GM18505 (cell line): ENCODE data around the gene P2RX4.
"Not testable (repeated sequence)": the region's sequence is repeated elsewhere in the genome, so short reads cannot be mapped to it uniquely, and the experiment has no call there.

Experiments used
- ATAC-seq: cut with Tn5 transposase; IDR thresholded peaks from one replicate; pipeline ENCODE4 v1.9.1; 2021; ENCODE audit not compliant: unreplicated experiment
- POLR2A ChIP-seq: IDR thresholded peaks from 4 replicates; pipeline ENCODE4 v1.6.1; 2011; ENCODE audit warnings: borderline replicate concordance; ENCODE audit not compliant: insufficient read depth, insufficient read length; ENCODE audit errors: extremely low read depth

Gene P2RX4, protein sequence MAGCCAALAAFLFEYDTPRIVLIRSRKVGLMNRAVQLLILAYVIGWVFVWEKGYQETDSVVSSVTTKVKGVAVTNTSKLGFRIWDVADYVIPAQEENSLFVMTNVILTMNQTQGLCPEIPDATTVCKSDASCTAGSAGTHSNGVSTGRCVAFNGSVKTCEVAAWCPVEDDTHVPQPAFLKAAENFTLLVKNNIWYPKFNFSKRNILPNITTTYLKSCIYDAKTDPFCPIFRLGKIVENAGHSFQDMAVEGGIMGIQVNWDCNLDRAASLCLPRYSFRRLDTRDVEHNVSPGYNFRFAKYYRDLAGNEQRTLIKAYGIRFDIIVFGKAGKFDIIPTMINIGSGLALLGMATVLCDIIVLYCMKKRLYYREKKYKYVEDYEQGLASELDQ

DNA sequence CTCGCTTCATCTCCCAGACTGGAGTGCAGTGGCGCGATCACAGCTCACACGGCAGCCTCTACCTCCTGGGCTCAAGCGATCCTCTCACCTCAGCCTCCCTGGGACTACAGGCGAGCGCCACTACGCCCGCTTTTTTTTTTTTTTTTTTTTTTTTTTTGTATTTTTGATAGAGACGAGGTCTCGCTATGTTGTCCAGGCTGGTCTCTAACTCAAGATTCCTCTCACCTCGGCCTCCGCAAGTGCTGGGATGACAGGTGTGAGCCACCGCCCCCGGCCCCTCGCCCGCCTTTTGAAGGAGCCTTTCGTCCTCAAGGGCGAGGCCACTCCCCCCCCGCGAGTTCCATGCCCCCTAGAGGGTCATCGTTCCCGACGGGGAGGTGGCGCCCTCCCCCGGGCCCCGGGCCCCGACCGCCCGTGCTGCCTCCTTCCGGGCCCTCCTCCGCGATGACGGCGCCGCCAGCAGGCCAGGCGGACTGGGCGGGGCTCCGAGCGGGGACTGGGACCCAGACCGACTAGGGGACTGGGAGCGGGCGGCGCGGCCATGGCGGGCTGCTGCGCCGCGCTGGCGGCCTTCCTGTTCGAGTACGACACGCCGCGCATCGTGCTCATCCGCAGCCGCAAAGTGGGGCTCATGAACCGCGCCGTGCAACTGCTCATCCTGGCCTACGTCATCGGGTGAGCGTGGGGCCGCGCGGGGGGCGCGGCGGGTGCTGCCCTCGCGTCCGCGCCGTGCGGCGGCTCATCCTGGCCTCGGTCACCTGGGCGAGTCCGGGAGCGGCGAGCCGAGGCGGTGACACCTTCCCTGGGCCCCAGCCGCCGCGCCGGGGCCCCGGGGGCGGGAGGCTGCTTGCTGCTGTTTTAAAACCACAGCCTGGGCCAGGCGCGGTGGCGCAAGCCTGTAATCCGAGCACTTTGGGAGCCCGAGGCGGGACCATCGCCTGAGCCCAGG, at the start of gene P2RX4:
Gene P2RX4, plus strand, starts transcription at position 506 of the 949 bp plus-strand sequence. Its CDS starts 36 bp downstream, at position 542.
- peak; percentile 81 for ATAC-seq

DNA sequence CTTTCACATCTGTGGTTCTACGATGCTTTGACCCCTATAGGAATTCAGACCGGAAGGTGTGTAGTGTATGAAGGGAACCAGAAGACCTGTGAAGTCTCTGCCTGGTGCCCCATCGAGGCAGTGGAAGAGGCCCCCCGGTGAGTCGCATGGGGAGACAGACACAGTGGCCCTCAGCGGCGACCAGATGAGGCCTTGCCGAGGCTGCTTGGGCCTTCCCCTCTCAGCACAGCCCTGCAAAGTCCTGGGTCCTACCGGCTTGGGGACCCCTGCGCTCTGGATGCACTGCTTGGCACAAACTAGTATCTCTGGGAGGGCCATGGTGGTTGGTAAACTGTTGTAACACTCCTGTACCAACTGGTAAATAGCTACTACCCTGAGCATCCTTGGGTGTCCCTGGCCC, 47.5 kb upstream of the P2RX4 start:
- ATAC-seq, result no peak
- no peak for TF ChIP-seq POLR2A

More for the DNA sequence above, at the start of gene P2RX4:
- peak; percentile 97 for TF ChIP-seq POLR2A

DNA sequence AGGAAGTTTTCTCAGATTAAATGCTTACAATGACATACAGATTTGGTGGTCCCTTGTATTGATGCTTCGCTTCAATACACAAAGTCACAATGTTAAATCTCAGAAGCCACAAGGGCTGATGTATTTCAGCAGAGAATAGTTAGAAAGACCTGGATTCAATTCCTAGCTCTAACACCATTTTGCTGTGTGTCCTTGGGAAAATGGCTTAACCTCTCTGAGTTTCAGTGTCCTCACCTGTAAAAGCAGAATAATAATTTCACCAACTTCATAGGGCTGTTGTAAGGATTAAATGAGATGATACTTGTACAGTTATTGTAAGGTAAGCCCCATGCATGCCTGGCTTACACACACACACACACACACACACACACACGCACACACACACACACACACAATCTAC, 46.9 kb upstream of the P2RX4 start:
- TF ChIP-seq POLR2A, result no peak
- no peak for ATAC-seq

DNA sequence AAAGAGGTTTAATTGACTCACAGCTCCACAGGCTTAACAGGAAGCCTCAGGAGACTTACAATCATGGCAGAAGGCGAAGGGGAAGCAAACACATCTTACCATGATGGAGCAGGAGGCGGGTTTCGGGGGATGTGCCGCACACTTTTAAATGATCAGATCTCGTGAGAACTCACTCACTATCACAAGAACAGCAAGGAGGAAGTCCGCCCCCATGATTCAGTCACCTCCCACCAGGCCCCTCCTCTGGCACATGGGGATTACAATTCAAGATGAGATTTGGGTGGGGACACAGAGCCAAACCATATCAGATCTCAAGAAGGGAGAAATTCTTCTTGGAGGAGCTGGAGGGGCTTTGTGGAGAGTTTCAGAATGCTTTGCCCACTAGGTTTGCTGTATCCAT, 45.1 kb upstream of the P2RX4 start:
- ATAC-seq, result not testable (repeated sequence)

DNA sequence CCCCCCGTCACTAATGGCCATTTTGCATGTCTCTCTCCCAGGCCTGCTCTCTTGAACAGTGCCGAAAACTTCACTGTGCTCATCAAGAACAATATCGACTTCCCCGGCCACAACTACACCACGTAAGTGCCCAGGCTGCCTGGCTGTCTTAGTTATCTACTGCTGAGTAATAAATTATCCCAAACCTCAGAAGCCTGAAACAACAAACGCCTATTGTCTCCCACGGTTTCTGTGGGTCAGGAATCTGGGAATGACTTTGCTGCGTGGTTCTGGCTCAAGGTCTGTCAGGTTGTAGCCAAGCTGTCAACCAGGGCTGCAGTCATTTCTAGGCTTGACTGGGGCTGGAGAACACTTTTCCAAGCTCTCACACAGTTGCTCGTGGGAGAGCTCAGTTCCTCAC, 44.6 kb upstream of the P2RX4 start:
- TF ChIP-seq POLR2A, result no peak
- ATAC-seq, result no peak

DNA sequence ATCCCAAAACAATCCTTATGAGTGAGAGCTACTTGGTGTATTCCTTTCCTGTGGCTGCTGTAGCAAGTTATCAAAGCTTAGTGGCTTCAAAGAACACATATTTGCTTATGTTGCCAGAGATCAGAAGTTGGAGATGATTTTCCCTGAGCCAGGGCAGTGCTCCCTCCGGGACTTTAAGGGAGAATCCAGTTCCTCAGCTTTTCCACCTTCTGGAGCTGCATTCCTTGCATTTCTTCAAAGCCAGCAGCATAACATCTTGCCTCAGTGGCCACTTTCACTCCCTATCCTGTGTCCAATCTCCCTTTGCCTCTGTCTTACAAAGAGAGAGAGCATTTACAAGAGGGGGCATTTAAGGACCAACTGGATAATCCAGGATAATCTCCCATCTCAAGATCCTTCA, 43.6 kb upstream of the P2RX4 start:
- ATAC-seq, result no peak
- TF ChIP-seq POLR2A, result no peak

DNA sequence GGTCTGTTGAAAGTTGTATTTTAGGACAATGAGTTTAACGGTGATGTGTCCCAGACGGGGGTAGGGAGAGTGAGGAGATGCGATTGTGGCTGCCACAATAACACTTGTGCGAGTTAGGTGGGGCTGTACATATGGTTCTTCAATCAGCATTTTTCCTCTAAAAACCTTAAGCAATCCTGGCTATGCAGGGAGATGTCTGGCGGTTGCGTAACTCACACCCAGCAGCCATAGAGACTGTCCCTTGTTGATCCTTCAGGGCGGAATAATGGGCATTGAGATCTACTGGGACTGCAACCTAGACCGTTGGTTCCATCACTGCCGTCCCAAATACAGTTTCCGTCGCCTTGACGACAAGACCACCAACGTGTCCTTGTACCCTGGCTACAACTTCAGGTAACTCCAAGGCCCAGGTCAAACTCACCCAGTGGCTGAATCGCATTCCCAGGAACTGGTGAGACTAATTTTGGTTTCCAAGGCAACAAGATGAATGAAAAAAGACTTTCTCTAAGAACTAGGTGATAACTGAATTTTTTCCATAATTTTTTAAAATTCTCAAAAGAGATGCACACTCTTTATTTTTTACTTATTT, 42.6 kb upstream of the P2RX4 start:
- no peak for ATAC-seq
- no peak for TF ChIP-seq POLR2A

DNA sequence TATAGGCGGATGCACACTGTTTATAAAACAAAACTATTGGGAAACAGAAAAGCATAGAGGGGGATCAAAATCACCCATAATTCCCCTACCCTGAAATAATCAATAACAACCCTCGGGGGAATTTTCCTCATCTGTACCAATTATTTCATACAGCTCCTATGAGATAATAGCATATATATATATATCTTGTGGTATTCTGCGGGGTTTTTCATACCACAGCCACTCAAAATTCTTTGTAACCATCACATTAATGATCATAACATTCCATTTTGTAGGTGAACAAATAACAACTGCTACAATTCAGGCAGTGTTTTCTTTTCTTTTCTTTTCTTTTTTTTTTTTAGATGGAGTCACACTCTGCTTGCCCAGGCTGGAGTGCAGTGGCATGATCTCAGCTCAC, 42.0 kb upstream of the P2RX4 start:
- TF ChIP-seq POLR2A, result no peak
- ATAC-seq, result no peak

DNA sequence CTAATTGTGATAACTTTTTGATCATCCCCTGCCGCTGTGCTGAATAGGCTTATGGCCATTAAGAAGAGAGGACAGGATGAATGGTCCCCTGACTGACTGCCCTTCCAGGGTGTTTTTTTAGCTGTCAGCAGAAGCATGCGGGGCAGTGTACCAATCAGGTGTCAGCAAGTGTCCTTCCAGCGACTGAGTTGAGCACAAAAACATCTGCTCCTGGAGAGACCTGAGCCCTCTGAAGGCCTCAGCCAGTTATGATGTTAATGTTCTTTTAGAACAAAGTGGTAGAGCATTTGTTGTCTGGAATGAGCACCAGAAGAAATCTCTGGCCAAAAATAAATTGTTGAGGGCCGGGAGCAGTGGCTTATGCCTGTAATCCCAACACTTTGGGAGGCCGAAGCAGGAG, 39.8 kb upstream of the P2RX4 start:
- no peak for TF ChIP-seq POLR2A
- ATAC-seq, result no peak

DNA sequence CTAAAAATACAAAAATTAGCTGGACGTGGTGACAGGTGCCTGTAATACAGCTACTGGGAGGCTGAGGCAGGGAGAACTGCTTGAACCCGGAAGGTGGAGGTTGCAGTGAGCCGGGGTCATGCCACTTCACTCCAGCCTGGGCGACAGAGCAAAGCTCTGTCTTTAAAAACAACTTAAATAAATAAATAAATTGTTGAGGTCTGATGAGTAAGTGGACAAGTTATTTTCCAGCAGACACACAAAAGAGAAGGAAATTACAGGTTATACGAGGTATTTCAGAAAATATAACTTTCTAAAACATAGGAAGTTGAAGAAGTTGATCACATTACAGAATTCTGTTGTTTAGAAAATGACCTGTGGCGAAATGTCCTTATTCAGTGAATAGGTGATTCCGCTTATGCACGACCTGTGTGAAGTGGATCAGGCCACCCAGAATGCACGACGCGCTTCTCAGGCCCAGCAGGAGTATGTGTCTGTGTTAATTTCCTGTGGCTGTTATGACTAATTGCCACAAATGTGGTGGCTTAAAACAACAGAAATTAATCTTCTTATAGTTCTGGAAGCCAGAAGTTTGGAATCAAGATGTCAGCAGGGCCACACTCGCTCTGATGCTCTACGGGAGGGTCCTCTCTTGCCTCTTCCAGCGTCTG, 39.2 kb upstream of the P2RX4 start:
- ATAC-seq, result no peak
- TF ChIP-seq POLR2A, result no peak

DNA sequence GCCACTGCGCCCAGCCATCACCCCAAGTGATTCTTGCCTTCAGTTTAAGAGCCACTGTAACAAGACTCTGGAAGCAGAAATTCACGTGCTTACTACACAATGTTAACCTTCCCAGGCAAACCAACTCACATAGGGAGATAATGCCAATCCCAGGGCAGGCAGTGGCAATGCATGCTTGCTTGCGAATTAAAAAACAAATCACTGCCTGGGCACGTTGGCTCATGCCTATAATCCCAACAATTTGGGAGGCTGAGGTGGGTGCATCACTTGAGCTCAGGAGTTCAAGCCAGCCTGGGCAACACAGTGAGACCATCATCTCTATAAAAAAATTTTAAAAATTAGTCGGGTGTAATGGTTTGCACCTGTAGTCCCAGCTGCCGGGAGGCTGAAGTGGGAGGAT, 37.8 kb upstream of the P2RX4 start:
- ATAC-seq, result no peak
- TF ChIP-seq POLR2A, result no peak

DNA sequence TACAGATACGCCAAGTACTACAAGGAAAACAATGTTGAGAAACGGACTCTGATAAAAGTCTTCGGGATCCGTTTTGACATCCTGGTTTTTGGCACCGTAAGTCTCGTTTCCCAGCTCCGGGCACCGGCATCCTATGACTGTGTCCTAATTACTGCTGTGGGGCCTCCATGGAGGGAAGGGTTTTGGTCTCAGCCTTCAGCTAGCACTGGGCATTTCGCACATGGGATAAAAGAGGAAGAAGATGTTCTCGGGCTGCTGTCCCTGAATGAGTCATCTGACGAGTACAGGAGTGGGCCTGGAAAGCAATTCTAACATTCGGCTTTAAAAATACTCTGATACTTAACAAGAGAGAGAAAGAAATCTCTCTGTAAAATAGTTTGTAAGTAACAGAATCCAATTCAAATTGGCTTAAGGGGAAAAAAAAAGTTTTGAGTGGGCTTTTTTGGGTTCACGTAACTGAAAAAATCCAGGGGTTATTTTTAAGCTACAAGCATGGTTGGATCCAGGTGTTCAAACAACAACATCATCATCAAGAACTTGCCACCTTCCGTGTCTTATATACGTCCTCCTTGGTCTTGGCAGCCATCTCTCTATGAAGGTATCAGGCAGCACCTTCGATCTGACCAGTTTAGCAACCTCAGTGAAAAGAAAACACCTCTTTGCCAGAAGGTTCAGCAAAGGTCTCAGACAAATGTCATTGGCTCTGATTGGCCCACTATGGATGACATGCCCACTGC, 34.4 kb upstream of the P2RX4 start:
- no peak for ATAC-seq

More for the DNA sequence above, 34.4 kb upstream of the P2RX4 start:
- no peak for TF ChIP-seq POLR2A
